H1 (cell line): ENCODE measurements around the gene OLFML2A. TPM values are rescaled to one million over a fixed set of nuclear protein-coding genes. Genes with fewer than 3 reads are reported as not detected.

ENCODE experiments used
- ASH2L ChIP-seq: fragments of 200-600, 300-600 bp; sonication (generic); IDR thresholded peaks from one replicate; pipeline ENCODE4 v1.7.1; 2017; ENCODE audit warnings: low read length
- polyA plus RNA-seq, 7 experiments: library from polyadenylated mRNA; depleted of rRNA in 3 of 7; stranded (reverse) in 5 of 7; unstranded in 2 of 7; fragments of >200 nt in 5 of 7; fragments of 200-250 nt in 2 of 7; gene quantifications; 1 replicate in 5 of 7; 2 replicates in 1 of 7; 4 replicates in 1 of 7; pipeline versions ENCODE4 v1.2.1 to v1.2.3, GENCODE V29; 2011 to 2013; ENCODE audit warnings: missing spikeins in 2 of 7, mixed read lengths in 2 of 7
- total RNA-seq: library from RNA; stranded (reverse); fragmentation: NEBNext Ultra II Directional; extraction: Animal tissue kit (Norgen Biotek cat#: 25700); gene quantifications from 2 replicates; pipeline ENCODE4 v1.2.1, GENCODE V29; 2021

The OLFML2A gene
- total and polyA plus RNA-seq, 2 of the 8 experiments (the other 6 are each of a cell fraction or from before 2014, with no cell fraction given), result 7.8 to 11.5 TPM

DNA sequence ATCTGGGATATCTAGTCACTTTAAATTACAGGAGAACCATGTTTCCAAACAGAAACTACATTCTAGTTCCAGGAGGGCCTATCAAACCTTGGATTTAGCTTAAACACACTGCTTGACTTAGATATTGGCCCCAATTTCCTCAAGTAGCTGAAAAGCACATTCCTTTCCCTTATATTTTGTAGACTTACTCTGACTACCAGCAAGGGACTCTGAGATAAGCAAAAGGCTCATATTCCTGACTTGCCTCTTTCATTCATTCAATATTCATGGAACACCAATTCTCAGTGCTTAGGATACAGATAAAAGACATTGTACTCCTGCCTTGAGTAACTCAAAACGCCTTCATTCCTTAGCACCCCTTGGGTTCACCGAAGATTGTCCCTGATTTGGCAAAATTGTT, 17.6 kb upstream of the OLFML2A start (continued):
- no peak for TF ChIP-seq ASH2L
